Testis (tissue), 3 donors: ENCODE results near the gene VSIG2. TPM values are rescaled to one million over a fixed set of nuclear protein-coding genes. Genes with fewer than 3 reads are reported as not detected.
A peak's percentile ranks its signal among the peaks of the same experiment; 100 is the strongest.

ENCODE experiments used
- DNase-seq: peaks from one replicate; pipeline ENCODE4 v3.0.0-alpha.2; 2019
- H3K27ac ChIP-seq, 2 donors: fragments of 200-600 bp; sonication (generic); one replicate each; pipeline ENCODE4 v1.5.1; 2019
- H3K27me3 ChIP-seq: fragments of 200-600 bp; sonication (generic); one replicate; pipeline ENCODE4 v1.5.1; 2019
- H3K36me3 ChIP-seq: fragments of 200-600 bp; sonication (generic); one replicate; pipeline ENCODE4 v1.5.1; 2017; ENCODE audit warnings: low read depth; ENCODE audit errors: missing control alignments
- H3K4me1 ChIP-seq: fragments of 200-600 bp; sonication (generic); one replicate; pipeline ENCODE4 v1.5.1; 2019
- H3K4me3 ChIP-seq, 2 donors: fragments of 200-600 bp; sonication (generic); one replicate each; pipeline ENCODE4 v1.5.1; 2017 to 2019
- H3K9me3 ChIP-seq: fragments of 200-600 bp; sonication (generic); one replicate; pipeline ENCODE4 v1.5.1; 2017
- CTCF ChIP-seq, 3 experiments: fragments of 450-650 bp in 2 of 3; fragments of 200-600 bp in 1 of 3; sonication (generic) in 1 of 3; IDR thresholded peaks; one replicate each; pipeline ENCODE4 v1.5.1; 2016 to 2019; ENCODE audit warnings: antibody characterized with exemption in 3 of 3, mild to moderate bottlenecking in 2 of 3, moderate library complexity in 1 of 3
- POLR2A ChIP-seq: fragments of 450-650 bp; IDR thresholded peaks from one replicate; pipeline ENCODE4 v1.6.1; 2017; ENCODE audit warnings: antibody characterized with exemption, mild to moderate bottlenecking, moderate library complexity
- WGBS, 2 donors: methylation state at CpG; one replicate each; pipeline ENCODE4 v1.1.5; 2018; 5-methylcytosine and 5-hydroxymethylcytosine counted together
- intact Hi-C: fragments of 100-400 bp; cut with DNase I; formaldehyde crosslinking; loops from one replicate; pipeline ENCODE4 v1.15.1; 2023; ENCODE audit warnings: low total_unique reads
- polyA plus RNA-seq: library from polyadenylated mRNA; stranded (reverse); fragments of 350-450 nt; fragmentation: Illumina TruSeq; extraction: RNeasy Lipid Tissue Mini Kit (QIAGEN cat#74804); gene quantifications from one replicate; pipeline ENCODE4 v1.2.3, GENCODE V29; 2014; ENCODE audit warnings: low read depth, low replicate concordance; ENCODE audit not compliant: insufficient read depth
- total RNA-seq, 2 donors: library from RNA; depleted of rRNA; stranded (reverse); fragments of >200 nt; gene quantifications; one replicate each; pipeline ENCODE4 v1.2.3, GENCODE V29; 2016

Gene VSIG2
- total and polyA plus RNA-seq, 3 donors from 2014 or later = 0.74 to 4.4 (median 1.3) TPM

GRCh38 chr11:124798991-124799347, 46.9 kb upstream of the VSIG2 start:
- 1 to 3% methylated on average over 8 of the region's 8 CpGs for WGBS, 2 donors
- Histone ChIP-seq H3K4me1 (peaks cover 9% of the 10 kb centered on the region), H3K9me3 (no peaks in the 10 kb centered on the region), H3K4me3 (peak overlapping the region; percentile 91 to 98), H3K27me3 (no peaks in the 10 kb centered on the region), H3K27ac (peak overlapping the region; percentile 95 to 99), H3K36me3 (no peaks in the 10 kb centered on the region)
- DNase-seq = peak; percentile 33
- intact Hi-C loops = no loop called here
- TF ChIP-seq CTCF (IDR thresholded peaks at IDR 0.05) (no peak), POLR2A (no peak)

DNA sequence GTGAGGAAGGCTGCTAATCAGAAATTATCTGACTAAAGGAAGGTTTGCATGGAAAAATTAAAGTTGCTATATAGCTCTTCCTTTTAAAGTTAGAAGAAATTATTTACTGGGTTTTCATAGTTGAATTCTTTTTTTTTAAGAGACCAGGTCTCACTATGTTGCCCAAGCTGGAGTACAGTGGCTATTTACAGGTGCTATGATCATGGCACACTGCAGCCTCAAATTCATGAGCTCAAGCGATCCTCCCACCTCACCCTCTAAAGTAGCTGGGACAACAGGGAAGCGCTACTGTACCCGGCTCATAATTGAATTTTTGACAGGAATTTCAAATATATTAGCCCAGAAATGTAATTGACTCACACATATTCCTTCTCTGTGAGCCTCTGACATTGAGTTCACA, 44.3 kb upstream of the VSIG2 start:
- intact Hi-C loops = no loop called here
- H3K4me1 ChIP-seq = peaks cover 9% of the 10 kb centered on the region
- H3K9me3 ChIP-seq = no peaks in the 10 kb centered on the region
- H3K27me3 ChIP-seq = no peaks in the 10 kb centered on the region
- H3K27ac ChIP-seq = no peak overlapping the region
- TF ChIP-seq POLR2A (no peak), CTCF (IDR thresholded peaks at IDR 0.05) (no peak)
- no peak overlapping the region for H3K4me3 ChIP-seq
- WGBS, 2 donors = 85 to 86% methylated on average over 3 of the region's 3 CpGs
- DNase-seq = no peak
- no peaks in the 10 kb centered on the region for H3K36me3 ChIP-seq

- intact Hi-C loops = no loop called here
- no peaks in the 10 kb centered on the region for H3K9me3 ChIP-seq
- peak; percentile 25 for DNase-seq
- no peaks in the 10 kb centered on the region for H3K36me3 ChIP-seq
- H3K27ac ChIP-seq = no peak overlapping the region
- TF ChIP-seq POLR2A (no peak), CTCF (IDR thresholded peaks at IDR 0.05) (peak in 2 of 3 experiments; percentile 28 to 57)
- WGBS, 2 donors = 82 to 97% methylated on average over 2 of the region's 2 CpGs
- H3K4me1 ChIP-seq = peaks cover 1% of the 10 kb centered on the region
- H3K4me3 ChIP-seq = no peak overlapping the region
- H3K27me3 ChIP-seq = no peaks in the 10 kb centered on the region
Measured at GRCh38 chr11:124793466-124794278, 41.6 kb upstream of the VSIG2 start.

DNA sequence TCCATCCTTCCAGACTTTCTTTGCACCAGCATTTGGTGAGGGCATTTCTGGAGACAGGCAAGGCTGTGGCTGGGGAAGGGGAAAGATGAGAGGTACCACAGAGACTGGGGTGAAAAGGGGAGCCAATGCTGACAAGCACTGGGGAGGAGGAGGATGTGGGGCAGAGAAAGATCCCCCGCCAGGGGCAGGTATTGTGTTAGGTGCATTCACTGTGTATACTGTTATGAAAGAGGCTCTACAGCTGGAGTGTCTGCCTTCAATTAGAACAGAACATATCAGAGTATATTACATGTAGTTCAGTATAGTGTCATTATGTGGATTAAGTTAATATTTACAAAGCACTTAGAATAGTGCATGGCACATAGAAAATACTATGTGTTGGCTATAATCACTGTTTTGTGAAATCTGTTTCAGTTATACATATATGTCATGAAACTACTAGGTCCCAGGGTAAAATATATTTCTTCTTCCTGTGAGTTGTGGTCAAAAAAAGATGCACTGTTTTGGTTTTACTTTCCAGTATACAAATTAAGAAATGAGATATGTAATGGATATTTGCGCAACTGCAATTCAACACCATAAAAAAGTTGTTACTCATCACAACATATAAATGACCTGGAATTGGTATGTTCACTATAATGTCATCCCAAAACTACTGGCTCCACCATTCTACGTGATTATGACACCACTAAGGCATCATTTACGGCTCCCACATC, 39.7 kb upstream of the VSIG2 start:
- TF ChIP-seq CTCF (IDR thresholded peaks at IDR 0.05) = no peak
- TF ChIP-seq POLR2A = no peak
- 90 to 92% methylated on average over 4 of the region's 4 CpGs for WGBS, 2 donors
- no peaks in the 10 kb centered on the region for H3K4me1 ChIP-seq
- no peak overlapping the region for H3K27ac ChIP-seq
- H3K27me3 ChIP-seq = no peaks in the 10 kb centered on the region
- no peaks in the 10 kb centered on the region for H3K9me3 ChIP-seq
- intact Hi-C loops = no loop called here
- no peaks in the 10 kb centered on the region for H3K36me3 ChIP-seq
- no peak overlapping the region for H3K4me3 ChIP-seq
- DNase-seq = no peak
